PC-9 (cell line): ENCODE data around the gene ASPN. TPM values are rescaled to one million over a fixed set of nuclear protein-coding genes. Genes with fewer than 3 reads are reported as not detected.

Experiments
- Bru-seq: library from RNA; stranded (reverse); fragments of 400-500 nt; gene quantifications from one replicate; lab custom pipeline; 2021; lab: Mats Ljungman, UMichigan
- BruChase-seq, 2 experiments: library from RNA; stranded (reverse); fragments of 400-500 nt; gene quantifications; one replicate each; lab custom pipeline; 2021; lab: Mats Ljungman, UMichigan
- BruUV-seq: library from RNA; stranded (reverse); fragments of 400-500 nt; replicated peaks from 2 replicates; lab custom pipeline; 2021; lab: Mats Ljungman, UMichigan
- CTCF ChIA-PET: fragments of 300-600 bp; sonication (Branson Sonifier 250); formaldehyde crosslinking; loops from one replicate; lab custom pipeline; 2022; ENCODE audit warnings: antibody characterized with exemption; lab: Charles Lee
- POLR2A ChIA-PET: fragments of 300-600 bp; sonication (Branson Sonifier 250); formaldehyde crosslinking; loops from one replicate; lab custom pipeline; 2022; ENCODE audit warnings: antibody characterized with exemption; ENCODE audit not compliant: unreplicated experiment; lab: Charles Lee
- DNase-seq, 2 experiments: peaks; one replicate each; pipeline versions ENCODE4 v3.0.0 to v3.0.0-alpha.2; 2015 to 2022; ENCODE audit warnings: mixed read lengths in 1 of 2
- H2AFZ ChIP-seq: fragments of 200-600 bp; sonication (generic); 2 replicates; pipeline ENCODE4 v1.8.1; 2017; ENCODE audit warnings: antibody characterized with exemption
- H3F3A ChIP-seq: fragments of 200-600 bp; sonication (generic); 2 replicates; pipeline ENCODE4 v1.8.1; 2017; ENCODE audit warnings: antibody characterized with exemption, mild to moderate bottlenecking, low read depth; ENCODE audit not compliant: insufficient read depth
- H3K27ac ChIP-seq: fragments of 200-600 bp; sonication (generic); 2 replicates; pipeline ENCODE4 v1.6.1; 2016; ENCODE audit warnings: mixed run types
- H3K27me3 ChIP-seq: fragments of 200-600 bp; sonication (generic); 2 replicates; pipeline ENCODE4 v1.6.1; 2016; ENCODE audit warnings: low read depth, mixed run types; ENCODE audit not compliant: insufficient read depth
- H3K36me3 ChIP-seq: fragments of 200-600 bp; sonication (generic); 2 replicates; pipeline ENCODE4 v1.6.1; 2016; ENCODE audit warnings: low read depth, mixed run types
- H3K4me1 ChIP-seq: fragments of 200-600 bp; sonication (generic); replicated peaks from 2 replicates; pipeline ENCODE4 v1.6.1; 2016; ENCODE audit warnings: mixed run types; ENCODE audit not compliant: insufficient read depth
- H3K4me2 ChIP-seq: fragments of 200-600 bp; sonication (generic); 2 replicates; pipeline ENCODE4 v1.6.1; 2017; ENCODE audit warnings: mixed run types
- H3K4me3 ChIP-seq: fragments of 200-600 bp; sonication (generic); 2 replicates; pipeline ENCODE4 v1.6.1; 2016; ENCODE audit warnings: mixed run types
- H3K79me2 ChIP-seq: fragments of 200-600 bp; sonication (generic); 2 replicates; pipeline ENCODE4 v1.6.1; 2017; ENCODE audit warnings: low read depth, mixed run types
- H3K9me2 ChIP-seq: fragments of 200-600 bp; sonication (generic); 2 replicates; pipeline ENCODE4 v1.8.1; 2017; ENCODE audit warnings: mild to moderate bottlenecking; ENCODE audit not compliant: insufficient read depth
- H3K9me3 ChIP-seq: fragments of 200-600 bp; sonication (generic); 2 replicates; pipeline ENCODE4 v1.8.1; 2016; ENCODE audit warnings: low read depth; ENCODE audit not compliant: insufficient read depth
- H4K20me1 ChIP-seq: fragments of 200-600 bp; sonication (generic); 2 replicates; pipeline ENCODE4 v1.8.1; 2017; ENCODE audit not compliant: insufficient read depth
- EZH2 ChIP-seq: fragments of 200-600 bp; sonication (generic); IDR thresholded peaks from 2 replicates; pipeline ENCODE4 v1.8.0; 2017; ENCODE audit warnings: antibody characterized with exemption, low read depth
- intact Hi-C: fragments of 100-400 bp; cut with micrococcal nuclease; formaldehyde crosslinking; loops from one replicate; pipeline ENCODE4 v1.10.0; 2022; ENCODE audit not compliant: unreplicated experiment
- long read RNA-seq: library from polyadenylated mRNA; stranded (forward); transcript quantifications from one replicate; pipeline ENCODE4 v2.0.0, GENCODE V29; 2022
- total RNA-seq: library from RNA; stranded (reverse); gene quantifications from 2 replicates; pipeline ENCODE4 v1.2.3, GENCODE V29; 2021
- TF ChIP-seq, protein P1 (sequence below): fragments of 200-600 bp; sonication (generic); conservative IDR thresholded peaks from 2 replicates; pipeline ENCODE4 v1.6.1; 2017; ENCODE audit warnings: mixed run types, antibody characterized with exemption, mild to moderate bottlenecking, moderate library complexity

Gene ASPN
- not detected in 2 replicates for total RNA-seq
- Bru-seq, nascent RNA, result percentile 10 among the genes with signal in this experiment
- percentile 3 among the genes with signal in this experiment for BruChase-seq, experiment 1, labeled RNA remaining after a 2-hour chase
- BruChase-seq, experiment 2, labeled RNA remaining after a 6-hour chase, result percentile 6 among the genes with signal in this experiment
- long read RNA-seq, partial matches to known transcripts, result 0 of 1 reads
- long read RNA-seq, other reads (novel, unspliced or antisense), result 1 of 1 reads

DNA sequence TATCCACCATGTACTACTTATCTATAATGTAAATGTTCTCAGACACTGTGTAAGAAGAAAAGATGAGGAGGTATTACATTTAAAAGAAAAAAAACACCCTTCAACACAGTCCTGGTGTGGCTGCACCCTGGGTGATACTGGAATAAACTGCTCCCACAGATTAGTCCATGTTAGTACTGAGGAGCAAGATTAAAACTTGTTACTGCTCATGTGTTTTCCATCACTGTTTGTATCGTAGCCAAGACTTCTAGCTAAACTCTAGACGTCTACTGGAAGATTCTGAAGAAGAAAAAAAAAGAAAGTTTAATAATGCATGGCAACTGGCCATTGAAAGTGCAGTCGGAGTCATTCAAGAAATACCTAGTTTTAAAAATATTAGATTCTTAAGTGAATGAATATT is at the start of gene ASPN:
TSS of gene ASPN (minus strand) at position 178 of the 400 bp plus-strand sequence.
- Histone ChIP-seq H3F3A (no peaks in the 10 kb centered on the region), H3K36me3 (no peaks in the 10 kb centered on the region), H3K4me1 (peaks cover 28% of the 10 kb centered on the region), H4K20me1 (no peaks in the 10 kb centered on the region), H3K4me3 (no peak within 1 kb of the TSS), H3K27ac (peak within 1 kb of the TSS; percentile 56; the same call in 1 of the 2 replicates), H3K4me2 (peak within 1 kb of the TSS; percentile 30), H3K9me3 (no peaks in the 10 kb centered on the region), H3K9me2 (no peaks in the 10 kb centered on the region), H3K79me2 (no peaks in the 10 kb centered on the region), H2AFZ (no peak within 1 kb of the TSS), H3K27me3 (no peaks in the 10 kb centered on the region)
- ChIA-PET POLR2A (interaction anchor here (0.6 kb wide), 1 partner anchor 24 kb away, joined by 3 read pairs; no protein-coding TSS in a partner anchor), CTCF (no interaction called here)
- no peak for TF ChIP-seq EZH2
- TF ChIP-seq, protein P1, sequence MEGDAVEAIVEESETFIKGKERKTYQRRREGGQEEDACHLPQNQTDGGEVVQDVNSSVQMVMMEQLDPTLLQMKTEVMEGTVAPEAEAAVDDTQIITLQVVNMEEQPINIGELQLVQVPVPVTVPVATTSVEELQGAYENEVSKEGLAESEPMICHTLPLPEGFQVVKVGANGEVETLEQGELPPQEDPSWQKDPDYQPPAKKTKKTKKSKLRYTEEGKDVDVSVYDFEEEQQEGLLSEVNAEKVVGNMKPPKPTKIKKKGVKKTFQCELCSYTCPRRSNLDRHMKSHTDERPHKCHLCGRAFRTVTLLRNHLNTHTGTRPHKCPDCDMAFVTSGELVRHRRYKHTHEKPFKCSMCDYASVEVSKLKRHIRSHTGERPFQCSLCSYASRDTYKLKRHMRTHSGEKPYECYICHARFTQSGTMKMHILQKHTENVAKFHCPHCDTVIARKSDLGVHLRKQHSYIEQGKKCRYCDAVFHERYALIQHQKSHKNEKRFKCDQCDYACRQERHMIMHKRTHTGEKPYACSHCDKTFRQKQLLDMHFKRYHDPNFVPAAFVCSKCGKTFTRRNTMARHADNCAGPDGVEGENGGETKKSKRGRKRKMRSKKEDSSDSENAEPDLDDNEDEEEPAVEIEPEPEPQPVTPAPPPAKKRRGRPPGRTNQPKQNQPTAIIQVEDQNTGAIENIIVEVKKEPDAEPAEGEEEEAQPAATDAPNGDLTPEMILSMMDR, result no peak
- no peak for DNase-seq
- intact Hi-C loops, result no loop called here
- BruUV-seq, result no TSS peak

DNA sequence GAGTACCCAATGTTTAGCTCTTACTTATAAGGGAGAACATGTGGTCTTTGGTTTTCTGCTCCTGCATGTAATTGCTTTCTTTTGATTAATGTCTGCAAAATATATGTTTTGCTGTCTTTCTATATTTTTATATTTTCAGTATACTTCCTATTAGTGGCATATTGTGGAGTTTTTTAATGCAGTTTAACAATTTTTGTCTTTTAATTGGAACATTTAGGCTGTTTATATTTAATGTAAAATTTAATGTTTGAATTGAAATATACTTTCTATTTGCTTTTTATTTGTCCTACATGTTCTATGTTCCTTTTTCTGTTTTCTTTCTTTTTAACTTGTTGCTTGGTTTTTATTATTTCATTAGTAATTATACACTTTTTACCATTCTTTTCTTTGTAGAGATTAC is 48.6 kb upstream of the ASPN start:
- H3K4me2 ChIP-seq, result no peak overlapping the region
- BruUV-seq, result no TSS peak
- H3K9me2 ChIP-seq, result no peaks in the 10 kb centered on the region
- no peak overlapping the region for H3K27ac ChIP-seq
- ChIA-PET CTCF (no interaction called here), POLR2A (no interaction called here)
- no peak overlapping the region for H3K4me3 ChIP-seq
- H2AFZ ChIP-seq, result no peak overlapping the region
- no peaks in the 10 kb centered on the region for H4K20me1 ChIP-seq
- no peaks in the 10 kb centered on the region for H3K79me2 ChIP-seq
- no peak for DNase-seq
- H3K36me3 ChIP-seq, result no peaks in the 10 kb centered on the region
- no peaks in the 10 kb centered on the region for H3F3A ChIP-seq
- no peaks in the 10 kb centered on the region for H3K9me3 ChIP-seq
- H3K27me3 ChIP-seq, result no peaks in the 10 kb centered on the region
- TF ChIP-seq EZH2, result no peak
- TF ChIP-seq, protein P1, result no peak
- intact Hi-C loops, result no loop called here
- H3K4me1 ChIP-seq, result no peaks in the 10 kb centered on the region

DNA sequence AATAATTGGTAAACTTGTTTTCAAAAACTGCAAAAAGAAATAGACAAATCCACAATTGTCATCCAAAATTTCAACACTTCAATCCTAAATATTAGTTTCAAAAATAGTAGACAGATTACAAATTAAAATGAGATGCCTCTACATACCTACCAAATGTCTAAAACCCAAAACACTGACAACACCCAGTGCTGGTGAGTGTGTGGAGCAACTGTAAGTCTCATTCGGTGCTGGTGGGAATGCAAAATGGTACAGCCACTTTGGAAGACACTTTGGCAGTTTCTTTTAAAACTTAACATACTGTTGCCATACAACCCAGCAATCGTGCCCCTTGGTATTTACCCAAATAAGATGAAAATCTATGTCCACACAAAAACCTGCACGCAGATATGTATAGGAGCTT is 46.8 kb upstream of the ASPN start:
- no peak overlapping the region for H3K27ac ChIP-seq
- no peaks in the 10 kb centered on the region for H3K79me2 ChIP-seq
- no peaks in the 10 kb centered on the region for H3K4me1 ChIP-seq
- POLR2A ChIA-PET, result no interaction called here
- no peak for DNase-seq
- no peaks in the 10 kb centered on the region for H3K27me3 ChIP-seq
- H3K4me2 ChIP-seq, result no peak overlapping the region
- CTCF ChIA-PET, result interaction anchor here (0.6 kb wide), 1 partner anchor 27 kb away, joined by 5 read pairs; no protein-coding TSS in a partner anchor
- no peaks in the 10 kb centered on the region for H3K9me2 ChIP-seq
- no peak overlapping the region for H2AFZ ChIP-seq
- H3K9me3 ChIP-seq, result no peaks in the 10 kb centered on the region
- intact Hi-C loops, result no loop called here
- BruUV-seq, result no TSS peak
- TF ChIP-seq EZH2, result no peak
- TF ChIP-seq, protein P1, result no peak
- no peak overlapping the region for H3K4me3 ChIP-seq
- H4K20me1 ChIP-seq, result no peaks in the 10 kb centered on the region
- H3F3A ChIP-seq, result no peaks in the 10 kb centered on the region
- no peaks in the 10 kb centered on the region for H3K36me3 ChIP-seq
